OCI-LY1 (cell line): ENCODE data around the gene SPATA18.
"Not testable (repeated sequence)": the region's sequence is repeated elsewhere in the genome, so short reads cannot be mapped to it uniquely, and the experiment has no call there.

ENCODE experiments used
- H2AFZ ChIP-seq: fragments of 200-600 bp; sonication (generic), shearing (Covaris generic); 2 replicates; pipeline ENCODE4 v1.6.0; 2014; ENCODE audit warnings: antibody characterized with exemption, mild to moderate bottlenecking, low read length
- H3F3A ChIP-seq: fragments of 200-600 bp; sonication (generic), shearing (Covaris generic); 2 replicates; pipeline ENCODE4 v1.6.0; 2014; ENCODE audit warnings: mild to moderate bottlenecking, antibody characterized with exemption, low read length, moderate library complexity; ENCODE audit not compliant: insufficient read depth
- H3K27ac ChIP-seq: fragments of 200-600 bp; sonication (generic); 2 replicates; pipeline ENCODE4 v1.5.1; 2014; ENCODE audit warnings: low read length, mixed run types, mild to moderate bottlenecking, low read depth; ENCODE audit not compliant: poor library complexity, severe bottlenecking
- H3K27me3 ChIP-seq: fragments of 200-600 bp; sonication (generic); 2 replicates; pipeline ENCODE4 v1.6.0; 2014; ENCODE audit warnings: antibody characterized with exemption, mild to moderate bottlenecking, low read length, moderate library complexity; ENCODE audit not compliant: insufficient read depth
- H3K36me3 ChIP-seq: fragments of 200-600 bp; sonication (generic); 2 replicates; pipeline ENCODE4 v1.6.1; 2014; ENCODE audit warnings: mild to moderate bottlenecking, antibody characterized with exemption, low read length, moderate library complexity, mixed read lengths; ENCODE audit not compliant: insufficient read depth
- H3K4me1 ChIP-seq: fragments of 200-600 bp; sonication (generic); 2 replicates; pipeline ENCODE4 v1.5.1; 2014; ENCODE audit warnings: mild to moderate bottlenecking, low read length, moderate library complexity; ENCODE audit not compliant: insufficient read depth, severe bottlenecking
- H3K4me2 ChIP-seq: fragments of 200-600 bp; sonication (generic), shearing (Covaris generic); 2 replicates; pipeline ENCODE4 v1.6.1; 2014; ENCODE audit warnings: low read length
- H3K4me3 ChIP-seq: fragments of 200-600 bp; sonication (generic); 2 replicates; pipeline ENCODE4 v1.5.1; 2014; ENCODE audit warnings: low read length, low read depth, mild to moderate bottlenecking, mixed read lengths; ENCODE audit not compliant: poor library complexity, severe bottlenecking
- H3K79me2 ChIP-seq: fragments of 200-600 bp; shearing (Covaris generic); 2 replicates; pipeline ENCODE4 v1.6.1; 2016; ENCODE audit warnings: mixed run types, low read length, mixed read lengths; ENCODE audit not compliant: insufficient read depth
- H3K9ac ChIP-seq: fragments of 200-600 bp; sonication (generic), shearing (Covaris generic); 2 replicates; pipeline ENCODE4 v1.6.1; 2014; ENCODE audit warnings: mild to moderate bottlenecking, low read length, mixed read lengths
- H3K9me2 ChIP-seq: fragments of 200-600 bp; sonication (generic), shearing (Covaris generic); 2 replicates; pipeline ENCODE4 v1.6.1; 2014; ENCODE audit warnings: low read depth, mild to moderate bottlenecking, low read length, mixed read lengths
- H3K9me3 ChIP-seq: fragments of 200-600 bp; shearing (Covaris generic); 2 replicates; pipeline ENCODE4 v1.6.1; 2014; ENCODE audit warnings: low read length, mixed read lengths
- H4K20me1 ChIP-seq: fragments of 200-600 bp; sonication (generic), shearing (Covaris generic); 2 replicates; pipeline ENCODE4 v1.6.0; 2016; ENCODE audit warnings: mild to moderate bottlenecking, low read length; ENCODE audit not compliant: insufficient read depth
- EZH2 ChIP-seq: fragments of 200-600 bp; sonication (generic), shearing (Covaris generic); IDR thresholded peaks from 2 replicates; pipeline ENCODE4 v1.8.0; 2017; ENCODE audit warnings: borderline replicate concordance, mixed run types, mild to moderate bottlenecking, antibody characterized with exemption, low read length, moderate library complexity, mixed read lengths
- TF ChIP-seq, protein P1 (sequence below): fragments of 200-600 bp; sonication (generic), shearing (Covaris generic); IDR thresholded peaks from 2 replicates; pipeline ENCODE4 v1.5.1; 2017; ENCODE audit warnings: mild to moderate bottlenecking, antibody characterized with exemption, low read length, moderate library complexity, mixed read lengths

The SPATA18 gene

DNA sequence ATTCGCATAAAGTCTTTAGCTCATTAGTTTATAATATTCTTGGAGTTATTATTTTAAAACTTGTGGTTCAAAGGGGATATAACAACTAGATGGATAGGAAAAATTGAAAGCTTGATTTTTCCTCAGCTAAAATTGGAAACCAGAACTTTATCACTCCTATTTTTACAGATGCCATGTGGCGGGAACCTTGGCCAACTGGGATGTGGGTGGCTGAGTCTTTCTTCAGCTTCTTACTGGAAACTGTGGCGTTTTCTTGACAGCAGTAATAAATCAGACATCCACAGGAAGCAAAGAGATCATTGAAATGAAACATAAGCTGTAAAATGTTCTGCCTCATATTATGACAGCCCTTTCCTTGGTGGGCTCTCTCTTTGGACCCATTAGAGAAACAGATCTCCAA is 84.1 kb downstream of the SPATA18 start:
- Histone ChIP-seq H3K9me2 (no peaks in the 10 kb centered on the region), H3K79me2 (no peaks in the 10 kb centered on the region), H2AFZ (no peak overlapping the region)

DNA sequence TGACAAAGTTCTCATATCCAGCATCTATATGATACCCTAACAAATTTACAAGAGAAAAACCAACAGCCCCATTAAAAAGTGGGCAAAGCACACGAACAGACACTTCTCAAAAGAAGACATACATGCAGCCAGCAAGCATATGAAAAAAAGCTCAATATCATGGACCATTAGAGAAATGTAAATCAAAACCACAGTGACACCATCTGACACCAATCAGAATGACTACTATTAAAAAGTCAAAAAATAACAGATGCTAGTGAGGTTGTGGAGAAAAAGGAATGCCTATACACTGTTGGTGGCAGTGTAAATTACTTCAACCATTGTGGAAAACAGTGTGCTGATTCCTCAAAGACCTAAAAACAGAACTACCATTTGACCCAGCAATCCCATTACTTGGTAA is 86.0 kb downstream of the SPATA18 start:
- not testable (repeated sequence) for H3K4me3 ChIP-seq, H4K20me1 ChIP-seq, H3K9ac ChIP-seq, H3K4me2 ChIP-seq, H3K27me3 ChIP-seq, H2AFZ ChIP-seq, H3K27ac ChIP-seq, H3K4me1 ChIP-seq, H3K36me3 ChIP-seq, H3K79me2 ChIP-seq, H3K9me2 ChIP-seq, H3K9me3 ChIP-seq, H3F3A ChIP-seq

More for the DNA sequence above, 84.1 kb downstream of the SPATA18 start:
- H3K27ac ChIP-seq, result no peak overlapping the region
- H3K4me2 ChIP-seq, result no peak overlapping the region
- H3F3A ChIP-seq, result no peaks in the 10 kb centered on the region
- H3K27me3 ChIP-seq, result no peaks in the 10 kb centered on the region
- H3K4me1 ChIP-seq, result no peaks in the 10 kb centered on the region
- no peak overlapping the region for H3K4me3 ChIP-seq
- H3K36me3 ChIP-seq, result no peaks in the 10 kb centered on the region
- H3K9me3 ChIP-seq, result no peaks in the 10 kb centered on the region
- H3K9ac ChIP-seq, result no peak overlapping the region
- TF ChIP-seq, protein P1, sequence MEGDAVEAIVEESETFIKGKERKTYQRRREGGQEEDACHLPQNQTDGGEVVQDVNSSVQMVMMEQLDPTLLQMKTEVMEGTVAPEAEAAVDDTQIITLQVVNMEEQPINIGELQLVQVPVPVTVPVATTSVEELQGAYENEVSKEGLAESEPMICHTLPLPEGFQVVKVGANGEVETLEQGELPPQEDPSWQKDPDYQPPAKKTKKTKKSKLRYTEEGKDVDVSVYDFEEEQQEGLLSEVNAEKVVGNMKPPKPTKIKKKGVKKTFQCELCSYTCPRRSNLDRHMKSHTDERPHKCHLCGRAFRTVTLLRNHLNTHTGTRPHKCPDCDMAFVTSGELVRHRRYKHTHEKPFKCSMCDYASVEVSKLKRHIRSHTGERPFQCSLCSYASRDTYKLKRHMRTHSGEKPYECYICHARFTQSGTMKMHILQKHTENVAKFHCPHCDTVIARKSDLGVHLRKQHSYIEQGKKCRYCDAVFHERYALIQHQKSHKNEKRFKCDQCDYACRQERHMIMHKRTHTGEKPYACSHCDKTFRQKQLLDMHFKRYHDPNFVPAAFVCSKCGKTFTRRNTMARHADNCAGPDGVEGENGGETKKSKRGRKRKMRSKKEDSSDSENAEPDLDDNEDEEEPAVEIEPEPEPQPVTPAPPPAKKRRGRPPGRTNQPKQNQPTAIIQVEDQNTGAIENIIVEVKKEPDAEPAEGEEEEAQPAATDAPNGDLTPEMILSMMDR, result no peak
- TF ChIP-seq EZH2, result no peak
- no peaks in the 10 kb centered on the region for H4K20me1 ChIP-seq

DNA sequence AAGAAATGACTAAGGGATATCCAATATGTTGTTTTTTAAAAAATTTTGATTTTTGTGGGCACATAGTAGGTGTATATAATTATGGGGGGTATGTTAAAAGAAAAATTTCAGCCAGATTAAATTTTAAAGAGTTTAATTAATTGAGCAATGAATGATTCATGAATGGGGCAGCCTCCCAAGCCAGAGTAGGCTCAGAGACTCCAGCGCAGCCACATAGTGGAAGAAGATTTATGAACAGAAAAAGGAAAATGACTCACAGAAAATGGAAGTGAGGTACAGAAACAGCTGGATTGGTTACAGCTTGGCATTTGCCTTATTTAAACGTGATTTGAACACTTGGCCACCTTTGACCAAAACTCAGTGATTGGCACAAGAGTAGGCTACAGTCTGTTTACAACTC is 91.7 kb downstream of the SPATA18 start:
- Histone ChIP-seq H3K4me3 (no peak overlapping the region), H3K4me1 (no peaks in the 10 kb centered on the region), H2AFZ (no peak overlapping the region), H3K27ac (no peak overlapping the region), H3K79me2 (no peaks in the 10 kb centered on the region), H3K9me2 (no peaks in the 10 kb centered on the region), H4K20me1 (no peaks in the 10 kb centered on the region), H3K9ac (no peak overlapping the region), H3K27me3 (no peaks in the 10 kb centered on the region), H3K36me3 (no peaks in the 10 kb centered on the region), H3K9me3 (no peaks in the 10 kb centered on the region), H3F3A (no peaks in the 10 kb centered on the region), H3K4me2 (no peak overlapping the region)
- TF ChIP-seq, protein P1, result no peak
- TF ChIP-seq EZH2, result no peak

GRCh38 chr4:52143815-52144214 is 92.7 kb downstream of the SPATA18 start:
- no peak overlapping the region for H3K4me2 ChIP-seq
- no peaks in the 10 kb centered on the region for H3K36me3 ChIP-seq
- TF ChIP-seq, protein P1, result no peak
- TF ChIP-seq EZH2, result no peak
- no peak overlapping the region for H2AFZ ChIP-seq
- no peaks in the 10 kb centered on the region for H3K9me3 ChIP-seq
- H3K9ac ChIP-seq, result no peak overlapping the region
- H3K4me1 ChIP-seq, result no peaks in the 10 kb centered on the region
- H4K20me1 ChIP-seq, result no peaks in the 10 kb centered on the region
- H3F3A ChIP-seq, result no peaks in the 10 kb centered on the region
- no peaks in the 10 kb centered on the region for H3K27me3 ChIP-seq
- H3K79me2 ChIP-seq, result no peaks in the 10 kb centered on the region
- no peak overlapping the region for H3K4me3 ChIP-seq
- no peaks in the 10 kb centered on the region for H3K9me2 ChIP-seq
- no peak overlapping the region for H3K27ac ChIP-seq
